ENCODE data around the gene FHAD1.

DNA sequence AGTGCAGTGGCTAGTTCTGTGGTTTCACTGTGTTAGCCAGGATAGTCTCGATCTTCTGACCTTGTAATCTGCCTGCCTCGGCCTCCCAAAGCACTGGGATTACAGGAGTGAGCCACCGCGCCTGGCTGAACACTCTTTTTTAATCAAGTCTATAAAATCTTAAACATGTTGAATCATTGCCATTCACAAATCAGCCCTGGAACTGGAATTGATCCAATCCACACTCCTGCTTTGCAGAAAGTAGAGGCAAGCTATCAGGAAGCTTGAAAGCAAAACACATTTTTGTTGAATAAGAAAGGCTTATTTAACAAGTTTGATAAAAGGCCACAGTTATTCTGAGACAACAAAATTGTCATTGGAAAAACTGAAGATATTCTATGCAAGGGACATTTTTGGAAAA is 144.3 kb downstream of the FHAD1 start:
- TF ChIP-seq RAD21 (IDR thresholded peaks at IDR 0.05; ENCODE audit: low read length) (no peak), CHD2 (IDR thresholded peaks at IDR 0.05; ENCODE audit: low read length, partially characterized antibody) (no peak), NFIC (IDR thresholded peaks at IDR 0.05; ENCODE audit: borderline replicate concordance) (no peak), MXI1 (IDR thresholded peaks at IDR 0.05; ENCODE audit: low read depth, low read length) (no peak), JUND (IDR thresholded peaks at IDR 0.05) (no peak), FOSL2 (IDR thresholded peaks at IDR 0.05; ENCODE audit: borderline replicate concordance, low read depth) (no peak)
- TF ChIP-seq, protein P1, sequence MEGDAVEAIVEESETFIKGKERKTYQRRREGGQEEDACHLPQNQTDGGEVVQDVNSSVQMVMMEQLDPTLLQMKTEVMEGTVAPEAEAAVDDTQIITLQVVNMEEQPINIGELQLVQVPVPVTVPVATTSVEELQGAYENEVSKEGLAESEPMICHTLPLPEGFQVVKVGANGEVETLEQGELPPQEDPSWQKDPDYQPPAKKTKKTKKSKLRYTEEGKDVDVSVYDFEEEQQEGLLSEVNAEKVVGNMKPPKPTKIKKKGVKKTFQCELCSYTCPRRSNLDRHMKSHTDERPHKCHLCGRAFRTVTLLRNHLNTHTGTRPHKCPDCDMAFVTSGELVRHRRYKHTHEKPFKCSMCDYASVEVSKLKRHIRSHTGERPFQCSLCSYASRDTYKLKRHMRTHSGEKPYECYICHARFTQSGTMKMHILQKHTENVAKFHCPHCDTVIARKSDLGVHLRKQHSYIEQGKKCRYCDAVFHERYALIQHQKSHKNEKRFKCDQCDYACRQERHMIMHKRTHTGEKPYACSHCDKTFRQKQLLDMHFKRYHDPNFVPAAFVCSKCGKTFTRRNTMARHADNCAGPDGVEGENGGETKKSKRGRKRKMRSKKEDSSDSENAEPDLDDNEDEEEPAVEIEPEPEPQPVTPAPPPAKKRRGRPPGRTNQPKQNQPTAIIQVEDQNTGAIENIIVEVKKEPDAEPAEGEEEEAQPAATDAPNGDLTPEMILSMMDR (IDR thresholded peaks at IDR 0.05) = no peak
- TF ChIP-seq, protein P2, sequence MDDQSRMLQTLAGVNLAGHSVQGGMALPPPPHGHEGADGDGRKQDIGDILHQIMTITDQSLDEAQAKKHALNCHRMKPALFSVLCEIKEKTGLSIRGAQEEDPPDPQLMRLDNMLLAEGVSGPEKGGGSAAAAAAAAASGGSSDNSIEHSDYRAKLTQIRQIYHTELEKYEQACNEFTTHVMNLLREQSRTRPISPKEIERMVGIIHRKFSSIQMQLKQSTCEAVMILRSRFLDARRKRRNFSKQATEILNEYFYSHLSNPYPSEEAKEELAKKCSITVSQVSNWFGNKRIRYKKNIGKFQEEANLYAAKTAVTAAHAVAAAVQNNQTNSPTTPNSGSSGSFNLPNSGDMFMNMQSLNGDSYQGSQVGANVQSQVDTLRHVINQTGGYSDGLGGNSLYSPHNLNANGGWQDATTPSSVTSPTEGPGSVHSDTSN (IDR thresholded peaks at IDR 0.05) = no peak

Data from SK-N-SH (cell line).